ENCODE data around the gene ALS2CL.

Gene ALS2CL

GRCh38 chr3:46680298-46680826 is 13.1 kb downstream of the ALS2CL start:
- DNase-seq (ENCODE audit: low spot score) (no peak), FAIRE-seq (no peak)

GRCh38 chr3:46679681-46680080 is 13.8 kb downstream of the ALS2CL start:
- no peak for DNase-seq (ENCODE audit: low spot score)
- no peak for FAIRE-seq

DNA sequence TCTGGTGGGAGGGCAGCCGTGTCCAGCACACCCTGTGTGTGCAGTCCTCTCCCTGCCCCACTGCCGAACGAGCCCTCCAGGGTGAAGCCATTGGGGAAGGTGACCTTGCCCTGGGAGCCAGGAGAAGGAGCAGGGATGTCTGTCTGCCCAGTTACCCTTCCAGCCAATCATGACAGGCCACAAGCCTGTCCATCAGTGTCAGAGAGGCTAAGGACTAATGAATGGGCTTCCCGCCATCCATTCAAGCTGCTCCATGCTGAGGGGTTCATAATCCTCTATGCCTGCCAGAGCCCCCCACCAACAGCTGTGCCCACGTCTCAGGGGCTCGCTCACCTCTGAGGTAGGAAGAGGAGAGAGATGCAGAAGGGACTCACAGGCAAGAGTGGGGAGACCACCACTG is 15.2 kb downstream of the ALS2CL start:
- DNase-seq (ENCODE audit: low spot score) (no peak), FAIRE-seq (no peak)

GRCh38 chr3:46677411-46677726 is 16.1 kb downstream of the ALS2CL start:
- FAIRE-seq, result no peak
- no peak for DNase-seq (ENCODE audit: low spot score)

GRCh38 chr3:46676601-46677410 is 16.7 kb downstream of the ALS2CL start:
- no peak for FAIRE-seq
- DNase-seq (ENCODE audit: low spot score), result no peak

- no peak for DNase-seq (ENCODE audit: low spot score)
- no peak for FAIRE-seq
These were observed 17.5 kb downstream of the ALS2CL start for GRCh38 chr3:46675843-46676567.

DNA sequence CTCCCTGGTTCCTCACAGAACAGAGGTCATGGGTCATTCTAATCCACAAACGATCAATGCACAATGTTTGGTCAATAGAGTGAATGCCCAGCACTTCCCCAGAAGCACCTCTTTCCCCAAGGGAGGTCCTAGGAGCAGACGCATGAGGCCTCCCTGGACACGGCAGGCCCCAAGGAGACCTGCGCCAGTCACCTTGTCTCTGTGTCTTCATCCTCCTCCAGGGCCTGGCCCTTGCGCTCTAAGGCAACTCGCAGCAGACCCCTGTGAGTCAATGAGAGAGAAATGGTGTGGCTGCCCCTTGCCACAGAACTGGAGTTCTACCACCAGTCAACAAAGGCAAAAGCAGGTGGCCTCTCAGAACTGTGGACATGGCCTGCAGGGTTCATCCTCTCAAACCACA is 18.1 kb downstream of the ALS2CL start:
- DNase-seq (ENCODE audit: low spot score) (no peak), FAIRE-seq (no peak)

DNA sequence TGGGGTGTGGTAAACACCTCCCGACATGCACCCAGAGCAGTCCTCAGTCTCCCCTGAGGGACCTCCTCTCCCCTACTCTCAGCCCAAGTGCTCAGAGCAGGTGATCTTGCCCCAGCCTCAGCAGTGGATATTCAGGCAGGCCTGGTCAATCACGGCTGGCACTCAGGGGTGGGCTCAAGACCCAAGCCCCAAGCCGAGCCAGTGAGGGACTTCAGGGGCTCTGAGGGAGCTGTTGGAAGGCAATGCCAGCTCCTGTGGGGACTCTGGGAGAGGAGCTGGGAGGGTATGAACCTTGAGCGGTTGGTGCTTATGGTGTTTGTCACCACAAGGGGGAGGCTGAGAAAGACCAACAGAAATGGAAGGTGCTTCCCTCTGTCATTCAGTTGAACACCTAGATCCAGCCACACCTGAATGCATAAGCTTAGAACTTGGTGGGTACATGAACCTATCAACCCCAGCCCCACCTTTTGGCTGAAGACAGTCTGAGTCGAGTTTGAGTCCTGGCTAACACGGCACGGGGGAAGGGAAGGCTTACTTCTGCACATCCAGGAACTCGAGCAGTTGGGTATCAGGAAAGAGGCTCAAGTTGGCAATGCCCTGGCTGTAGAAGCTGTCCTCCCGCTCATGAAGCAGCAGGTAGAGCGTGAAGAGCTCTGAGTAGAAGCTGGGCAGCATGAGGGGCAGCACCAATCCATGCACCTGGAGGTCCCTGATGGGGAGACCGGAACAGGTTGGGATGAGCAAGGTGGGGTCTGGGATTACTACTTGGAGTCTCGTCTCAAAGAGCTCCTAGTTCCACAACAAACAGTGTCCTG is 19.2 kb downstream of the ALS2CL start:
- FAIRE-seq (no peak), DNase-seq (ENCODE audit: low spot score) (no peak)

DNA sequence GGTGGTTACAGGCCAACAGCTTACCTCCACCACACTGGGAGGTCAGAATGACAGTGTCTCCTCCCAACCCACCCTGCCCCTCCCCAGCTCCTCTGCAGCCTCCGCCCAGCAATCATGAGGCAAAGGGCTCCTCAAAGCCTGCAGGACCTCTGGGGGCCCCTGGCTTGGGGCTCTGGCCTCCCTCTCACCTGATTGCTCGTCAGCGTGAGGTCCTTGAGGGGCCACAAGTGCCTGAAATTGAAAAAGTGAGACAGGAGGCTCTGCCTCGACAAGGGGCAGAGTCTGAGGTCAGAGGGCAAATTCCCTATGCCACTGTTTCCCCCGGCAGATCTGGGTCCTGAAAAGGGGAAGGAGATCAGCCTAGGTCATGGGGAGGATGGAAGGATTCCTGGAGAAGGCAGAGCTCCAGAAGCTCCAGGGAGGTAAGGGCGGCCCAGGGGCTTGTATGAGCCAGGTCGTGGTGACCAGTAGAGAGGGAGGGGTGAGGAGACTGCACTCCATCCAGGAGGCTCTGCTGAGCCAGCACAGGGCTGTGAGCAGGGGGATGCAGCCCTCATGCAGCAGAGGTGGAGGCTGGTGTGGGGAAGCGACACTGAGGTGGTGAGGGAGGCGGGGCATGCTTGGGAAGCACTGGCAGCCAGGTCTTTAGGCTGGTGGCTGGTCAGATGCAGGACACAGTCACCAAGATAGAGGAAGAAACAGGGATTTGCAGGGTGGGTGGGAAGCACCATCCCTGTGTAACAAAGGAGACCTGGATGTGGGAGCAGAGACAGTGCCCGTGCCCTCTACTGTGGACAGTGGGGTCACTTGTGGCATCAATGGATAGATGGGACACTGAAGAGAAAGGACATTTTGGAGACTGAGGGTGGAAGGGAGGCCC is 20.1 kb downstream of the ALS2CL start:
- no peak for DNase-seq (ENCODE audit: low spot score)
- FAIRE-seq, result no peak

- FAIRE-seq, result no peak
- no peak for DNase-seq (ENCODE audit: low spot score)
These were observed 21.2 kb downstream of the ALS2CL start for GRCh38 chr3:46672349-46672695.

DNA sequence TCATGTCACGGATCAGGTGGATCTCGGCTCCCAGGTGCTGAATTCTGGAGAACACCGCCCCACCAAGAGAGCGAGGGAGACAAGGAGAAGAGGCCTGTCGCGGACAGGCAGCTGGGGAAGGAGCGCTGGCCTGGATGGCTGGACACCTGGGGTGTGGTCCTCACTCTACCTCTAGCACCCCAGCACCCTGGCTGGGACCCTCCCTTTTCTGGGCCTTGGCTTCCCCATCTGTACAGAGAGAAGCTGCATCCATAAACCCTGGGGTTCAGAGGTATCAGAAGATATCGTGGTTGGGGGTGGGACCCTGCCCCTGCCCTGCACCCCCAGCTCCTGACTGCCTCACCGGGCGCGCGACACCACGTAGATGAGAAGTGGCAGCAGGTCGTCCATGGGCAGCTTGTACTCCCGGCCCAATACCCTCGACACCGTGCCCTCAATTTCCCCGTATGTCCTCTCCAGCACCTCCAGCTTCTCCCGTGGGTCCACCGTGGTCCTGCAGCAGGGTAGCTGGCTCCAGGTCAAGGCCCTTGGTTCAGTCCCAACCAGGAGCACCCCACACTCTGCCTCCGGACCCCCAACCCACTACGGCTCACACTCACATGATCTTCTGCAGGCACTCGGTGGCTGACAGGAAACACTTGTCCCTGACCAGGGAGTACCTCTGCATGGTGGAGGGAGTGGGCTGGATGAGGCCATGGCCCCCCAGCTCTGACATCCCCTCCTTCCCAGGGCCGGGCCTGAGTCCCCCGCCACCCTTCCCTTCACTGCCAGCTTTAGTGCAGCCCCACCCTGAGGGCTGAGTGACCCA is 21.7 kb downstream of the ALS2CL start:
- DNase-seq (ENCODE audit: low spot score) (no peak), FAIRE-seq (no peak)

- FAIRE-seq, result no peak
- DNase-seq (ENCODE audit: low spot score), result no peak
These were observed 22.5 kb downstream of the ALS2CL start for GRCh38 chr3:46670891-46671427.

GRCh38 chr3:46670000-46670890 is 23.2 kb downstream of the ALS2CL start:
- no peak for DNase-seq (ENCODE audit: low spot score)
- FAIRE-seq, result no peak

GRCh38 chr3:46669191-46669999 is 24.1 kb downstream of the ALS2CL start:
- FAIRE-seq, result no peak
- DNase-seq (ENCODE audit: low spot score), result no peak

DNA sequence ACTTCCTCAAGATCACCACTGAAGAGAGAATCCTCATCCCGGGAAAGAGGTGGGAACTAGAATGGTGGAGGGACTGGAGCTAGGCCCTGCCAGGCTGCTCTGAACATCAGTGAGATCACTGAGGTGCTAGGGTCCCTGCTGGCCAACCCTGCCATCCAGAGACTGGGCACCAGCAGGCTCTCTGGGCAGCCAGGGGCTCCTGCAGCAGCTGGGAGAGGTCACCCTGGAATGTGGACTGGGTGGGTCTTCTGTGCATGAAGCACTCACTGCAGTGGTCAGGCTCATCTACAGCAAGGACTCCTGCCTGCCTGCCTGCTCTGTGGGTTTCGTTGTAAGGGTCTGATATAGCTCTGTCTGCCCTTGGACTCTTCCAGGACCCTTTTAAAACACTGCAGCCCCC is 24.9 kb downstream of the ALS2CL start:
- DNase-seq (ENCODE audit: low spot score) (no peak), FAIRE-seq (no peak)

DNA sequence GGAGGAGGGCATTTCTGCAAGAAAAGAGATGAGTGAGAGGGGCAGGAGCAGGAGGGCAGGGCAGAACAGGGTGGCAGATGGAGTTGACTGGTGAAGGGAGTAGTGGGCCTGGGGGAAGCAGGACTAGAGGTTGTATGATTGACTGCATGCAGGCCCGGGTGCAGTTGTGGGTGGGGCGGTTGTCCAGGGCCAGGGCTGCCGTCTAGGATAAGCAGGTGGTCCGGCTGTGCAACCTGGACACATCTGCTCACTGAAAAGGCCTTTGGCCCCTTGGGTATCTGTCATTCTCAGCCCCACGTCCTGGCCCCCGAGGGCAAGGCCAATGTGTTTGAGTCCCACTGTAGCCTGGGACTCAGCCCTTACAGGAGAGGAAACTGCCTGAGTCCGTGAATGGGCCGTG is 25.4 kb downstream of the ALS2CL start:
- FAIRE-seq (no peak), DNase-seq (ENCODE audit: low spot score) (no peak)

- DNase-seq (ENCODE audit: low spot score) (no peak), FAIRE-seq (no peak)
These were observed 25.8 kb downstream of the ALS2CL start for GRCh38 chr3:46667657-46668056.

GRCh38 chr3:46667061-46667621 is 26.3 kb downstream of the ALS2CL start:
- DNase-seq (ENCODE audit: low spot score) (no peak), FAIRE-seq (no peak)

Data from RCC 7860 (cell line).